Mesothelial cell of epicardium (in vitro differentiated cells): ENCODE data around the gene ZNF91. TPM values are rescaled to one million over a fixed set of nuclear protein-coding genes. Genes with fewer than 3 reads are reported as not detected.

Experiments used
- DNase-seq, 2 experiments: peaks; one replicate each; pipeline ENCODE4 v3.0.0; 2021; ENCODE audit warnings: low spot score in 2 of 2; ENCODE audit not compliant: unreplicated experiment in 2 of 2
- H3K27ac Mint-ChIP-seq: 2 replicates; pipeline ENCODE4 v1.8.0; 2021; ENCODE audit warnings: mixed read lengths
- H3K27me3 Mint-ChIP-seq: 2 replicates; pipeline ENCODE4 v1.8.0; 2021; ENCODE audit warnings: low read depth, mixed read lengths
- H3K36me3 Mint-ChIP-seq: 2 replicates; pipeline ENCODE4 v1.8.0; 2021; ENCODE audit warnings: mixed read lengths
- H3K4me1 Mint-ChIP-seq: 2 replicates; pipeline ENCODE4 v1.8.0; 2021; ENCODE audit warnings: mixed read lengths
- H3K4me3 Mint-ChIP-seq: 2 replicates; pipeline ENCODE4 v1.8.0; 2021; ENCODE audit warnings: mild to moderate bottlenecking, moderate library complexity, mixed read lengths
- H3K9me3 Mint-ChIP-seq: 2 replicates; pipeline ENCODE4 v1.8.0; 2021; ENCODE audit warnings: mixed read lengths
- total RNA-seq: library from RNA; stranded (reverse); gene quantifications from 3 replicates; pipeline ENCODE4 v1.2.1, GENCODE V29; 2021
- TF ChIP-seq, protein P1 (sequence below): fragments of 200-600 bp; sonication (generic); IDR thresholded peaks from one replicate; pipeline ENCODE4 v1.5.0; 2021; ENCODE audit warnings: antibody characterized with exemption; ENCODE audit not compliant: unreplicated experiment

Gene ZNF91
- total RNA-seq, 1 donor from 2014 or later = 169 TPM

DNA sequence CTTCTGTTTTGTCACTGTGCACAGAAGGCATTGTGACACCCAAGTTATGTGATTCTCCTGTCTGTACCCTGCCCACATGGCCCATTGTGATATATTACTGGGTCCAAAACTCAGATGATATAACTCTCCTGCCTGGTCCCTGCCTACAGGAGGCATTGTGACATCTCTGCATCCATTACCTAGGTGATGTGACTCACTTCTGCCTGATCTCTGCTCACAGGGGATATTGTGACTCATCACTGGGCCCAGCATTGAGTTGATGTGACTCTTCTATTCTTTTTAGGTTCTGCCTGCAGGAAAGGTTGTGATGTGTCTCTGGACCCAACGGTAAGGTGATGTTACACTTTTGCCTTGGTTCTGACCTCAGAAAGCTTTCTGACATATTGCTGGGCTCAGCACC lies 77.1 kb downstream of the ZNF91 start:
- H3K9me3 Mint-ChIP-seq = peaks cover 78% of the 10 kb centered on the region
- peaks cover 18% of the 10 kb centered on the region for H3K36me3 Mint-ChIP-seq
- H3K27ac Mint-ChIP-seq = no peak overlapping the region
- no peak overlapping the region for H3K4me3 Mint-ChIP-seq
- no peak for DNase-seq
- H3K27me3 Mint-ChIP-seq = no peaks in the 10 kb centered on the region
- H3K4me1 Mint-ChIP-seq = no peaks in the 10 kb centered on the region
- TF ChIP-seq, protein P1, sequence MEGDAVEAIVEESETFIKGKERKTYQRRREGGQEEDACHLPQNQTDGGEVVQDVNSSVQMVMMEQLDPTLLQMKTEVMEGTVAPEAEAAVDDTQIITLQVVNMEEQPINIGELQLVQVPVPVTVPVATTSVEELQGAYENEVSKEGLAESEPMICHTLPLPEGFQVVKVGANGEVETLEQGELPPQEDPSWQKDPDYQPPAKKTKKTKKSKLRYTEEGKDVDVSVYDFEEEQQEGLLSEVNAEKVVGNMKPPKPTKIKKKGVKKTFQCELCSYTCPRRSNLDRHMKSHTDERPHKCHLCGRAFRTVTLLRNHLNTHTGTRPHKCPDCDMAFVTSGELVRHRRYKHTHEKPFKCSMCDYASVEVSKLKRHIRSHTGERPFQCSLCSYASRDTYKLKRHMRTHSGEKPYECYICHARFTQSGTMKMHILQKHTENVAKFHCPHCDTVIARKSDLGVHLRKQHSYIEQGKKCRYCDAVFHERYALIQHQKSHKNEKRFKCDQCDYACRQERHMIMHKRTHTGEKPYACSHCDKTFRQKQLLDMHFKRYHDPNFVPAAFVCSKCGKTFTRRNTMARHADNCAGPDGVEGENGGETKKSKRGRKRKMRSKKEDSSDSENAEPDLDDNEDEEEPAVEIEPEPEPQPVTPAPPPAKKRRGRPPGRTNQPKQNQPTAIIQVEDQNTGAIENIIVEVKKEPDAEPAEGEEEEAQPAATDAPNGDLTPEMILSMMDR = no peak

DNA sequence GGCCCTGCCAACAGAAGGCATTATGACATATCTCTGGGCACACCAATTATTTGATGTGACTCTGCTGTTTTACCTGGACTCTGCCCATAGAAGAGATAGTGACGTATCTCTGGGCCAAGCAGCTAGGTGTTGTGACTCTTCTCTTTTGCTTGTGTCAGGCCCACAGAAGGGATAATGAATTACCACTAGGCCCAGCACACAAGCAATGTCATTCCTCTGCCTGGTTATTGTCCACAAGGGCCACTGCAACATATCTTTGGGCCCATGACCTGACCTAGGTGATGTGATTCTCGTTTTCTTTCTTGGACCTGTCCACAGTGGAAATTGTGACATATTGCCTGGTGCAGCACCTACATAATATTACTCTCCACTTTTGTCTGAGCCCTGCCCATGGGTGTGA lies 80.0 kb downstream of the ZNF91 start:
- Mint-ChIP-seq H3K9me3 (peaks cover 72% of the 10 kb centered on the region), H3K27me3 (no peaks in the 10 kb centered on the region), H3K27ac (no peak overlapping the region), H3K4me1 (no peaks in the 10 kb centered on the region), H3K4me3 (no peak overlapping the region), H3K36me3 (peaks cover 16% of the 10 kb centered on the region)
- no peak for DNase-seq
- TF ChIP-seq, protein P1 = no peak

DNA sequence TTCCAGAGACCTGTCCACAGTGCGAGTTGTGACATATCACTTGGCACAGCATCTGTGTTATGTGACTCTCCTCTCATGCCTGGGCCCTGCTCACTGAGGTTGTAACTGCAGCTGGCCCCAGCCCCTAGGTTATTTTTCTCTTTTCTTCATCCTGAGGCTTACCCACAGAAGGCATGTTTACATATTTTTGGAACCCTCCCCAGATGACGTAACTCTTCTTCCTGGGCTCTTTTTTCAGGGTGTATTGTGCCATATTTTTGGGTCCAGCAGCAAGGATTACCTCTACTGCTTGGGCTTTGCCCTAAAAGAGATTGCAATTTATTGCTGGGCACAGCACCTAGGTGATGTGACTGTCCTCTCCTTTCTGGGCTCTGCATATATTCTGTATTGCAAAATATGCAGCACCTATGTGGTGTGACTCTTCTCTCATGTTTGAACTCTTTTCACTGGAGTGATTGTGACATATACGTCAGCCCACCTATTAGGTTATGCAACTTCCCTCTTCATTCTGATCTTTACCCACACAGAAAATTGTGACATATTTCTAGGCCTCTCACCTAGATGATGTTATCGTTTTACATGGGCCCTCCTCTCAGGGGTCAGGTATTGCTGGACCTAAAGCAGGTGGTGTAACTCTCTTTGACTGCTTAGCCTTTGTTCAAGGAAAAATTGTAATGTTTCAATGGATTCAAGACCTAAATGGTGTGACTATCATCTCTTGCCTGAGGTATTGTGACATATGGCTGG lies 80.6 kb downstream of the ZNF91 start:
- H3K4me3 Mint-ChIP-seq = no peak overlapping the region
- no peaks in the 10 kb centered on the region for H3K4me1 Mint-ChIP-seq
- TF ChIP-seq, protein P1 = no peak
- no peak overlapping the region for H3K27ac Mint-ChIP-seq
- no peaks in the 10 kb centered on the region for H3K27me3 Mint-ChIP-seq
- H3K9me3 Mint-ChIP-seq = peaks cover 67% of the 10 kb centered on the region
- H3K36me3 Mint-ChIP-seq = peaks cover 12% of the 10 kb centered on the region
- DNase-seq = no peak

DNA sequence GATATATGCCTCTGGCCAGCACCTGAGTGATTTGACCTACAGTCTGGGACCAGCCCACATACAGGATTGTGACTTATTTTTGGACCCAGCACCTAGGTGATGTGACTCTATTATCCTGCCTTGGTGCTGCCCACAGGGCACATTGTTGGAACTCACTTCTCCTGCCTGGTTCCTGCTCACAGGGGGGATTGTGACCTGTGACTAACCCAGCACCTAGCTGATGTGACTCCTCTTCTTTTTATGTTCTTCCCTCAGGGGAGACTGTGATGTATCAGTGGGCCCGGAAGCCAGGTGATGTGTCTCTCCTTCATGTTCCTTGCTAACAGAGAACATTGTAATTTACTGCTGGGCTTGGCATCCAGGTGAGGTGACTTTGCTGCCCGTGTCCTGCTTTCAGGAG lies 82.1 kb downstream of the ZNF91 start:
- H3K27ac Mint-ChIP-seq = no peak overlapping the region
- no peak overlapping the region for H3K4me3 Mint-ChIP-seq
- H3K36me3 Mint-ChIP-seq = peaks cover 16% of the 10 kb centered on the region
- H3K4me1 Mint-ChIP-seq = no peaks in the 10 kb centered on the region
- H3K9me3 Mint-ChIP-seq = peaks cover 68% of the 10 kb centered on the region
- TF ChIP-seq, protein P1 = no peak
- DNase-seq = no peak
- no peaks in the 10 kb centered on the region for H3K27me3 Mint-ChIP-seq

DNA sequence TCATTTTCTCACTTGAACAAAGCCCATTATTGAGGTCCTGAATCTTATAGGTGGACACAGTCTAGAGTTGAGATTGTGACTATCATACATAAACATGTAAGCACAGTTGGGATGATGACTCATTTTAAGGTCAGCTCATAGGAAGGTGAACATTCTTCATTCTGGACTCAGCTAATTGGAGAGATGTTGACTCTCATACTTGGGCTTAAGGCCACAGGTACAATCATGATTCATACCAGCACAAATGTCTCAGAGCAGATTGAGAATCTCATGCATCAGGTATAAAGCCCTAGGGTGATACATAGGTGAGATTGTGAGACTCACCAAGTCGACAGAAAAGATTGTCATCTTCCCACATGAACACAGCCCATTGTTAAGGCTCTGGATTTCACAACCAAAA lies 82.8 kb downstream of the ZNF91 start:
- DNase-seq = no peak
- Mint-ChIP-seq H3K27ac (no peak overlapping the region), H3K36me3 (peaks cover 21% of the 10 kb centered on the region), H3K9me3 (peaks cover 68% of the 10 kb centered on the region), H3K4me3 (no peak overlapping the region), H3K27me3 (no peaks in the 10 kb centered on the region), H3K4me1 (no peaks in the 10 kb centered on the region)
- TF ChIP-seq, protein P1 = no peak

DNA sequence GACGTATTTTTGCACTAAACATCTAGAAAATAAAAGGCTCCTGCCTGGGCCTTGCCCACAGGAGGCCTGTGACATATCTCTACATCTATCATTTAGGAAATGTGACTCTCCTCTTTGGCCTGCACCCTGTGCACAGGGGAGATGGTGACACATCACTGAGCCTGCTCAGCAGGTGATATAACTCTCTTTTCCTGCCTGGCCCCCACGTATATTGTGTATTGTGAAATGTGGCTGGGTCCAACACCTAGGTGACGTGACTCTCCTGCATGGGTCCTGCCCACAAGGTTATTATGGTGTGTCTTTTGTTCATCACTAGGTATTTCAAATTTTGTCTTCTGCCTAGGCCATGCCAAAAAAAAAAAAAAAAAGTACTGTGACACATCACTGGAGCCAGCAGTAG lies 83.7 kb downstream of the ZNF91 start:
- Mint-ChIP-seq H3K4me3 (no peak overlapping the region), H3K27ac (no peak overlapping the region), H3K36me3 (peaks cover 29% of the 10 kb centered on the region), H3K4me1 (no peaks in the 10 kb centered on the region), H3K27me3 (no peaks in the 10 kb centered on the region), H3K9me3 (peaks cover 72% of the 10 kb centered on the region)
- no peak for DNase-seq
- TF ChIP-seq, protein P1 = no peak
